Measurements from ENCODE around the gene ATP6V0A1. TPM values are rescaled to one million over a fixed set of nuclear protein-coding genes. Genes with fewer than 3 reads are reported as not detected.
"Not testable (repeated sequence)": the region's sequence is repeated elsewhere in the genome, so short reads cannot be mapped to it uniquely, and the experiment has no call there.

Gene ATP6V0A1
- total and polyA plus RNA-seq, 12 donors: 42.9 to 126 (median 88.3) TPM

DNA sequence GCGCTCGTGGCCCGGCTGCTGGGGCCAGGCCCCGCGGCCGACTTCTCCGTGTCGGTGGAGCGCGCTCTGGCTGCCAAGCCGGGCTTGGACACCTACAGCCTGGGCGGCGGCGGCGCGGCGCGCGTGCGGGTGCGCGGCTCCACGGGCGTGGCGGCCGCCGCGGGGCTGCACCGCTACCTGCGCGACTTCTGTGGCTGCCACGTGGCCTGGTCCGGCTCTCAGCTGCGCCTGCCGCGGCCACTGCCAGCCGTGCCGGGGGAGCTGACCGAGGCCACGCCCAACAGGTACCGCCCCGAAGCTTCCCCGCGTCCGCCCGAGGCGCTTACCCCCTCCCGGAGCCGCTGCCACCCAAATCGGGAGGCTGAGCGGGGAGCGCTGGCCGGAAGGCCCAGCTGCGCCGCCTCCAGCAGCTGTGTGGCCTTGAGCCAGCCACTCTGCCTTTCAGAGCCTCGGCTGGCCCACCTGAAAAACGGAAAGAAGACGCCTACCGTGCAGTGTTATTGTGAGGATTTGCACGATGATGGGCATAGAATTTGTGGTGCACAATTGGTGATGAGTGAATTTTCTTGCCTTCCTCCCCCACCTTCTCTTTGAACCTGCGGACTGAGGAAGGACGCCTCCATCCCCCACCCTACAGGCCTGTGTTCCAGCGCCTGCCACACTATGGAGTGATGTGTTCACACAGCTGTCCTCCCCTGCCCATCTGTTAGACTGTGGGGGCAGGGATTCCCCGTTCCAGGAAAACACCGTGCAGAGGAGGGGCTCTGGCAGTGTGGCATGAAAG, 77.9 kb downstream of the ATP6V0A1 start:
- peaks cover 0 to 26% of the 10 kb centered on the region in 2 donors for H3K36me3 ChIP-seq (replicated peaks in 1 of 2)
- peak; percentile 89 to 94 (median 93) for DNase-seq
- peaks cover 12 to 25% of the 10 kb centered on the region in 2 donors for H3K4me1 ChIP-seq (replicated peaks in 1 of 2)
- peak overlapping the region; percentile 12 to 95 (median 47) for H3K4me3 ChIP-seq
- peak; percentile 36 to 76 for TF ChIP-seq POLR2A (IDR thresholded peaks at IDR 0.05)
- TF ChIP-seq, protein P1, sequence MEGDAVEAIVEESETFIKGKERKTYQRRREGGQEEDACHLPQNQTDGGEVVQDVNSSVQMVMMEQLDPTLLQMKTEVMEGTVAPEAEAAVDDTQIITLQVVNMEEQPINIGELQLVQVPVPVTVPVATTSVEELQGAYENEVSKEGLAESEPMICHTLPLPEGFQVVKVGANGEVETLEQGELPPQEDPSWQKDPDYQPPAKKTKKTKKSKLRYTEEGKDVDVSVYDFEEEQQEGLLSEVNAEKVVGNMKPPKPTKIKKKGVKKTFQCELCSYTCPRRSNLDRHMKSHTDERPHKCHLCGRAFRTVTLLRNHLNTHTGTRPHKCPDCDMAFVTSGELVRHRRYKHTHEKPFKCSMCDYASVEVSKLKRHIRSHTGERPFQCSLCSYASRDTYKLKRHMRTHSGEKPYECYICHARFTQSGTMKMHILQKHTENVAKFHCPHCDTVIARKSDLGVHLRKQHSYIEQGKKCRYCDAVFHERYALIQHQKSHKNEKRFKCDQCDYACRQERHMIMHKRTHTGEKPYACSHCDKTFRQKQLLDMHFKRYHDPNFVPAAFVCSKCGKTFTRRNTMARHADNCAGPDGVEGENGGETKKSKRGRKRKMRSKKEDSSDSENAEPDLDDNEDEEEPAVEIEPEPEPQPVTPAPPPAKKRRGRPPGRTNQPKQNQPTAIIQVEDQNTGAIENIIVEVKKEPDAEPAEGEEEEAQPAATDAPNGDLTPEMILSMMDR (IDR thresholded peaks at IDR 0.05): no peak
- no peaks in the 10 kb centered on the region for H3K9me3 ChIP-seq (replicated peaks in 1 of 3)
- H3K27ac ChIP-seq: peak overlapping the region in 4 of 5 donors; percentile 26 to 100 (median 83)
- H3K27me3 ChIP-seq: no peaks in the 10 kb centered on the region
- intact Hi-C loops (cut with DNase I): no loop called here
- WGBS, 4 donors: 0 to 1% (median 0%) methylated on average over 3 to 65 of the region's 65 CpGs

DNA sequence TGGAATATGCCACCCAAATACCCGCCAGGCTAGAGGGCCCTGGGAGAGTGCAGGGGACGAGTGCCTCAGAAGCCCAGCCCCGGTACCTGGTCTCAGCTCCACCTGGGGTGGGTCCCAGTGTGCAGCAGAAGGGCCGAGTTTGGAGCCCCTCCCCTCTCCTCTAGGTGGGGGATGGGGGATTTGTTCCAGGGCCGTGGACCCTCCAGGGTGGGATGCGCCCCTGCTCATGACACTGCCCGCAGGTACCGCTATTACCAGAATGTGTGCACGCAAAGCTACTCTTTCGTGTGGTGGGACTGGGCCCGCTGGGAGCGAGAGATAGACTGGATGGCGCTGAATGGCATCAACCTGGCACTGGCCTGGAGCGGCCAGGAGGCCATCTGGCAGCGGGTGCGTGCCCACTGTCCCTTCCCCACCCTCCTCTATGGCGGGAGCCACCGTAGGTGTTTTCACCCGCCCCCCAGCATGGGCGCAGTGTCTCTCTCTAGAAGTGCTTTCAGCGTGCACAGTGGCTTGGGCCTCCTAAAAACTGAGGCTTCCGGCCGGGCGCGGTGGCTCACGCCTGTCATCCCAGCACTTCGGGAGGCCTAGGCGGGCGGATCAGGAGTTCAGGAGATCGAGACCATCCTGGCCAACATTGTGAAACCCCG, 78.6 kb downstream of the ATP6V0A1 start:
- H3K4me1 ChIP-seq (replicated peaks in 1 of 2): peaks cover 12 to 22% of the 10 kb centered on the region in 2 donors
- no peak for TF ChIP-seq POLR2A (IDR thresholded peaks at IDR 0.05)
- TF ChIP-seq, protein P1 (IDR thresholded peaks at IDR 0.05): no peak
- H3K27me3 ChIP-seq: no peaks in the 10 kb centered on the region
- peaks cover 0 to 33% of the 10 kb centered on the region in 2 donors for H3K36me3 ChIP-seq (replicated peaks in 1 of 2)
- 86 to 96% (median 87%) methylated on average over 6 to 30 of the region's 31 CpGs for WGBS, 4 donors
- H3K9me3 ChIP-seq (replicated peaks in 1 of 3): no peaks in the 10 kb centered on the region
- H3K27ac ChIP-seq: peak overlapping the region in 4 of 5 donors; percentile 26 to 100 (median 83)
- DNase-seq: peak in 1 of 7 donors; percentile 42
- H3K4me3 ChIP-seq: peak overlapping the region; percentile 12 to 95 (median 47)
- intact Hi-C loops (cut with DNase I): no loop called here

DNA sequence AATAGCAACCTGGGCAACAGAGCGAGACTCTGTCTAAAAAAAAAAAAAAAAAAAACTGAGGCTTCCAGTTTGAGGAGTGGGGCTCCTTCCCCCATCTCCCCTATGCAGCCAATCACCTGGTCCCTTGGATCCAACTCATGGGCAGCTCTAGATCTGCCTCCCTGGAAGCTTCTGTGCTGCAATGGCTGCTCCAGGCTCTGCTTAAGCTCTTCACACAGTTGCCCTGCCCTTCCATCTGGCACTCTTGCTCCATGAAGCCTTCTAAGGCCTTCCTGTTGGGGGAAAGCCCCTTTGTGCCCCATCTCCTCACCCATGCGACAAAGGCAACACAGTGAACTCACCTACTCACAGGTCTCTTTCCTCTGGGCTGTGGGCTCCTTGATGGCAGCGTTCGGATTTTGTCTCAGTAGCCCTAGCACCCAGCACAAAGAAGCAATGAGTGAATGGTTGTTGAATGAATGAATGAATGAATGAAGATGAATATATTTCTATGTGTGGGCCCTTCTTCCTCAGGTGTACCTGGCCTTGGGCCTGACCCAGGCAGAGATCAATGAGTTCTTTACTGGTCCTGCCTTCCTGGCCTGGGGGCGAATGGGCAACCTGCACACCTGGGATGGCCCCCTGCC, 79.3 kb downstream of the ATP6V0A1 start:
- DNase-seq: no peak
- Histone ChIP-seq H3K4me1 (replicated peaks in 1 of 2) (peaks cover 12 to 22% of the 10 kb centered on the region in 2 donors), H3K9me3 (replicated peaks in 1 of 3) (no peaks in the 10 kb centered on the region), H3K27me3 (no peaks in the 10 kb centered on the region), H3K4me3 (no peak overlapping the region), H3K27ac (no peak overlapping the region), H3K36me3 (replicated peaks in 1 of 2) (peaks cover 0 to 40% of the 10 kb centered on the region in 2 donors)
- no peak for TF ChIP-seq POLR2A (IDR thresholded peaks at IDR 0.05)
- intact Hi-C loops (cut with DNase I): no loop called here
- 95 to 98% (median 96%) methylated on average over 5 of the region's 5 CpGs for WGBS, 4 donors

DNA sequence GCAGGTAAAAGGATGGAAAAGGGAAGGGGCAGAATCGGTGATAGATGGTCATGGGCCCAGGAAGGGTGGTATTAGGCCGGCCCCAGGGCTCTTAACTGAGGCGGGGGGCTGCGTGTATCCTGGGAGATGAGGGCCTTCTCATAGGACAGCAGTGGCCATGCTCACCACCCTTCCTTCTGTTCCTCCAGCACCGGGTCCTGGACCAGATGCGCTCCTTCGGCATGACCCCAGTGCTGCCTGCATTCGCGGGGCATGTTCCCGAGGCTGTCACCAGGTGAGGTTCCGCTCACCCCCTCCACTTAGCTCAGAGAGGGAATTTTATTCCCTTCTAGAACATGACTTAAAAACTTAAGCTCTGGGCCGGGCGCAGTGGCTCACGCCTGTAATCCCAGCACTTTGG, 79.8 kb downstream of the ATP6V0A1 start:
- Histone ChIP-seq H3K4me3 (no peak overlapping the region), H3K27ac (no peak overlapping the region), H3K27me3 (no peaks in the 10 kb centered on the region), H3K4me1 (replicated peaks in 1 of 2) (peaks cover 12 to 22% of the 10 kb centered on the region in 2 donors), H3K36me3 (replicated peaks in 1 of 2) (peaks cover 0 to 45% of the 10 kb centered on the region in 2 donors), H3K9me3 (replicated peaks in 1 of 3) (no peaks in the 10 kb centered on the region)
- no peak for DNase-seq
- no peak for TF ChIP-seq POLR2A (IDR thresholded peaks at IDR 0.05)
- TF ChIP-seq, protein P1 (IDR thresholded peaks at IDR 0.05): no peak
- 92 to 98% (median 96%) methylated on average over 12 to 14 of the region's 14 CpGs for WGBS, 4 donors
- intact Hi-C loops (cut with DNase I): no loop called here

DNA sequence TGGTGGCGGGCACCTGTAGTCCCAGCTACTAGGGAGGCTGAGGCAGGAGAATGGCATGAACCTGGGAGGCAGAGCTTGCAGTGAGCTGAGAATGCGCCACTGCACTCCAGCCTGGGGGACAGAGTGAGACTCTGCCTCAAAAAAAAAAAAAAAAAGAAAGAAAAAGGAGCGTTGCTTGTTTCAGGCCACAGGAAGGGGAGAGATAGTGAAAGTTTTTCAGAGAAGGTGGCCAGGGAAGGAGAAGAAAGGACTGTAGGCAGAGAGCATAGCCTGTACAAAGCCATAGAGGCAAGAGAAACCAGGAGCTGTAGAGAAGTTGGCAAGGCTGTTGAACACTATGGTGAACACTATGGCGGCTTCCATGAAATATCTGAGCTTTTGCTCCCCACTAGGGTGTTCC, 81.9 kb downstream of the ATP6V0A1 start:
- H3K27ac ChIP-seq; intact Hi-C loops (cut with DNase I); H3K4me3 ChIP-seq; H3K9me3 ChIP-seq (replicated peaks in 1 of 3); DNase-seq; H3K27me3 ChIP-seq: not testable (repeated sequence)
- WGBS, 4 donors: 89 to 96% (median 92%) methylated on average over 4 of the region's 4 CpGs
- Histone ChIP-seq H3K36me3 (replicated peaks in 1 of 2) (peaks cover 0 to 49% of the 10 kb centered on the region in 2 donors), H3K4me1 (replicated peaks in 1 of 2) (peaks cover 9 to 15% of the 10 kb centered on the region in 2 donors)
